Endothelial cell of umbilical vein (primary cell): ENCODE results near the gene LMTK2. TPM values are rescaled to one million over a fixed set of nuclear protein-coding genes. Genes with fewer than 3 reads are reported as not detected.

Experiments used
- BruUV-seq: library from RNA; stranded (reverse); fragments of 400-500 nt; replicated peaks from 2 replicates; lab custom pipeline; 2021; lab: Mats Ljungman, UMichigan
- CTCF ChIA-PET: fragments of 300-600, 350-600 bp; sonication (Branson Sonifier 250); formaldehyde crosslinking; loops from one replicate; lab custom pipeline; 2021; ENCODE audit warnings: antibody characterized with exemption, inconsistent platforms; lab: Charles Lee
- POLR2A ChIA-PET: fragments of 300-600, 350-600 bp; sonication (Branson Sonifier 250); formaldehyde crosslinking; loops from one replicate; lab custom pipeline; 2021; ENCODE audit warnings: antibody characterized with exemption, inconsistent platforms; lab: Charles Lee
- DNase-seq: peaks from one replicate; pipeline ENCODE4 v3.0.0-alpha.2; 2011; ENCODE audit warnings: low read depth, low spot score
- FAIRE-seq: peaks from 2 replicates; lab custom pipeline; 2011; peaks lifted over from hg19 to GRCh38; lab: Jason Lieb, UNC
- H2AFZ ChIP-seq: 2 replicates; pipeline ENCODE4 v1.6.0; 2012; ENCODE audit warnings: low read depth, low read length, control low read depth, inconsistent platforms
- H3K27ac ChIP-seq: 2 replicates; pipeline ENCODE4 v1.5.1; 2011; ENCODE audit warnings: low read depth, mild to moderate bottlenecking, control low read depth, low read length, moderate library complexity; ENCODE audit not compliant: insufficient read depth
- H3K27me3 ChIP-seq, 2 experiments: 2 replicates each; pipeline versions ENCODE4 v1.6.0 to v1.6.1; 2011; ENCODE audit warnings: low read length in 2 of 2, mixed read lengths in 1 of 2; ENCODE audit not compliant: control insufficient read depth in 2 of 2, insufficient read depth in 2 of 2
- H3K36me3 ChIP-seq, 2 experiments: 2 replicates in 1 of 2; 3 replicates in 1 of 2; pipeline ENCODE4 v1.5.1; 2011; ENCODE audit warnings: low read length in 2 of 2, mild to moderate bottlenecking in 1 of 2, moderate library complexity in 1 of 2; ENCODE audit not compliant: control insufficient read depth in 2 of 2, insufficient read depth in 2 of 2; ENCODE audit errors: extremely low read depth in 1 of 2
- H3K4me1 ChIP-seq: 3 replicates; pipeline ENCODE4 v1.5.1; 2011; ENCODE audit warnings: mild to moderate bottlenecking, low read length; ENCODE audit not compliant: control insufficient read depth, insufficient read depth; ENCODE audit errors: extremely low read depth
- H3K4me2 ChIP-seq: 2 replicates; pipeline ENCODE4 v1.6.1; 2011; ENCODE audit warnings: low read length, control low read depth, mixed read lengths; ENCODE audit not compliant: insufficient read depth
- H3K4me3 ChIP-seq, 3 experiments: fragments of 200-600 bp in 1 of 3; sonication (generic), shearing (Covaris generic) in 1 of 3; replicated peaks in 1 of 3; 2 replicates each; pipeline ENCODE4 v1.5.1; 2011 to 2016; ENCODE audit warnings: control low read depth in 3 of 3, low read length in 3 of 3, mild to moderate bottlenecking in 2 of 3, inconsistent platforms in 1 of 3, low read depth in 1 of 3, moderate library complexity in 1 of 3; ENCODE audit not compliant: insufficient read depth in 1 of 3
- H3K79me2 ChIP-seq: 2 replicates; pipeline ENCODE4 v1.6.0; 2012; ENCODE audit warnings: low read length, inconsistent platforms; ENCODE audit not compliant: control insufficient read depth, insufficient read depth
- H3K9ac ChIP-seq: replicated peaks from 2 replicates; pipeline ENCODE3; 2011; ENCODE audit warnings: low read length, control low read depth; ENCODE audit not compliant: insufficient read depth; ENCODE audit errors: extremely low read depth
- H3K9me1 ChIP-seq: replicated peaks from 3 replicates; pipeline ENCODE4 v1.6.0; 2011; ENCODE audit warnings: mild to moderate bottlenecking, low read length; ENCODE audit not compliant: control insufficient read depth, insufficient read depth; ENCODE audit errors: extremely low read depth
- H3K9me3 ChIP-seq: replicated peaks from 2 replicates; pipeline ENCODE4 v1.5.1; 2012; ENCODE audit warnings: low read length, inconsistent platforms; ENCODE audit not compliant: control insufficient read depth, insufficient read depth
- H4K20me1 ChIP-seq: replicated peaks from 2 replicates; pipeline ENCODE3; 2011; ENCODE audit warnings: mild to moderate bottlenecking, low read length; ENCODE audit not compliant: control insufficient read depth, insufficient read depth; ENCODE audit errors: extremely low read depth
- EZH2 ChIP-seq: IDR thresholded peaks from 2 replicates; pipeline ENCODE4 v1.6.1; 2012; ENCODE audit warnings: borderline replicate concordance, low read depth, mild to moderate bottlenecking, moderate library complexity, low read length, inconsistent platforms; ENCODE audit not compliant: severe bottlenecking
- FOS ChIP-seq: IDR thresholded peaks from 2 replicates; pipeline ENCODE4 v1.6.1; 2011; ENCODE audit warnings: mild to moderate bottlenecking, low read length, moderate library complexity, borderline replicate concordance; ENCODE audit not compliant: insufficient read depth
- GATA2 ChIP-seq: IDR thresholded peaks from 2 replicates; pipeline ENCODE4 v1.7.0; 2011; ENCODE audit warnings: low read depth, mild to moderate bottlenecking, moderate library complexity, mixed read lengths, low read length; ENCODE audit not compliant: insufficient read length, insufficient read depth
- JUN ChIP-seq: IDR thresholded peaks from 2 replicates; pipeline ENCODE4 v1.6.1; 2011; ENCODE audit warnings: borderline replicate concordance, low read depth; ENCODE audit not compliant: insufficient read length, insufficient read depth
- MYC ChIP-seq: IDR thresholded peaks from one replicate; pipeline ENCODE4 v1.6.1; 2011; ENCODE audit warnings: mild to moderate bottlenecking, low read depth, low read length
- POLR2A ChIP-seq: IDR thresholded peaks from 2 replicates; pipeline ENCODE4 v1.6.1; 2012; ENCODE audit warnings: low read depth, mild to moderate bottlenecking, control low read depth, low read length
- POLR2AphosphoS5 ChIP-seq: IDR thresholded peaks from 2 replicates; pipeline ENCODE4 v1.6.1; 2012; ENCODE audit warnings: low read depth, mild to moderate bottlenecking, control low read depth, low read length, moderate library complexity; ENCODE audit not compliant: insufficient read depth
- dilution Hi-C: fragments of 300-500 bp; cut with MboI; formaldehyde crosslinking; loops from one replicate; pipeline ENCODE4 v1.15.0; 2019; ENCODE audit warnings: low sequenced_read_pairs; ENCODE audit not compliant: extremely low pct_ligation_motif_present
- intact Hi-C: fragments of 100-400 bp; cut with micrococcal nuclease; formaldehyde crosslinking; loops from one replicate; pipeline ENCODE4 v1.10.0; 2022
- polyA plus RNA-seq, 4 experiments: library from polyadenylated mRNA; depleted of rRNA in 3 of 4; stranded (reverse) in 3 of 4; unstranded in 1 of 4; fragments of >200 nt; gene quantifications; 2 replicates each; pipeline versions ENCODE4 v1.2.1 to v1.2.3, GENCODE V29; 2011 to 2012; ENCODE audit warnings: missing spikeins in 1 of 4
- total RNA-seq: library from RNA; stranded (reverse); gene quantifications from 2 replicates; pipeline ENCODE4 v1.2.3, GENCODE V29; 2021
- TF ChIP-seq, protein P1 (sequence below), 2 donors: IDR thresholded peaks; 1 replicate in 1 of 2; 2 replicates in 1 of 2; pipeline ENCODE4 v1.5.1; 2011; ENCODE audit warnings: low read length in 2 of 2, mild to moderate bottlenecking in 2 of 2, moderate library complexity in 2 of 2, control low read depth in 1 of 2, inconsistent platforms in 1 of 2, low read depth in 1 of 2; ENCODE audit not compliant: insufficient read depth in 1 of 2; ENCODE audit errors: extremely low read depth in 1 of 2
- TF ChIP-seq, protein P2 (sequence below): IDR thresholded peaks from 2 replicates; pipeline ENCODE4 v1.6.1; 2011; ENCODE audit not compliant: insufficient read depth, insufficient read length

The LMTK2 gene
- total and polyA plus RNA-seq, 2 donors (not counting 3 experiments of a cell fraction or from before 2014, with no cell fraction given) = 5.9 to 13.8 TPM

DNA sequence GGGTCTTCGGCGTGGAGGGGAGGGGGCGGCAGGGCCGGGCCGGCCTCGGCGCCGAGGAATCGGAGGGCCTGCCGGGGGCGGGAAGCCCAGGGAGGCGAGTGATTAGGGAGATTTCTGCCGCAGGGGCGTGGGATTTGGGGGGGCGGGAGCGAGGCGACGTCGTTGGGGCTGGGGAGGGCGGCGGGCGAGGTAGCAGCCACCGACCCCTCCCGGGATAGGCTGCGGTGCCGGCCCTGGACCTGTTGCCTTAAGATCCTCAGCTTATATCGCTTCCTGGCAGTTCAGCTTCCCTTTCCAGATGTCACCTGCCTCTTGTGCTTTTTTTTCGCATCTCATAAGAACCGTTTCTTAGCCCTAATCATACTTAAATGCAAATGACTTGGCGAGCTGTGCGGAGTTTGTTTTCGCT is 655 bp downstream of the LMTK2 start:
- Histone ChIP-seq H3K36me3 (no peaks in the 10 kb centered on the region), H3K9me3 (no peaks in the 10 kb centered on the region), H3K4me1 (peaks cover 32% of the 10 kb centered on the region), H3K9ac (peak overlapping the region; percentile 78), H3K4me2 (peak overlapping the region; percentile 96), H2AFZ (peak overlapping the region; percentile 97), H3K27ac (peak overlapping the region; percentile 68), H3K9me1 (no peaks in the 10 kb centered on the region), H3K79me2 (peaks cover 38% of the 10 kb centered on the region), H3K27me3 (no peaks in the 10 kb centered on the region), H3K4me3 (peak overlapping the region; percentile 70 to 86 (median 80)), H4K20me1 (no peaks in the 10 kb centered on the region)
- dilution Hi-C loops = no loop called here
- no TSS peak for BruUV-seq
- DNase-seq = peak; percentile 39
- intact Hi-C loops = no loop called here
- FAIRE-seq = no peak
- ChIA-PET CTCF (interaction anchor here (0.5 to 2.2 kb wide), 9 partner anchors 12 to 262 kb away, joined by 3 to 19 read pairs (median 4); no protein-coding TSS in a partner anchor), POLR2A (interaction anchor here (0.8 to 0.9 kb wide), 2 partner anchors 10 to 12 kb away, joined by 3 read pairs; no protein-coding TSS in a partner anchor)
- TF ChIP-seq, protein P1, sequence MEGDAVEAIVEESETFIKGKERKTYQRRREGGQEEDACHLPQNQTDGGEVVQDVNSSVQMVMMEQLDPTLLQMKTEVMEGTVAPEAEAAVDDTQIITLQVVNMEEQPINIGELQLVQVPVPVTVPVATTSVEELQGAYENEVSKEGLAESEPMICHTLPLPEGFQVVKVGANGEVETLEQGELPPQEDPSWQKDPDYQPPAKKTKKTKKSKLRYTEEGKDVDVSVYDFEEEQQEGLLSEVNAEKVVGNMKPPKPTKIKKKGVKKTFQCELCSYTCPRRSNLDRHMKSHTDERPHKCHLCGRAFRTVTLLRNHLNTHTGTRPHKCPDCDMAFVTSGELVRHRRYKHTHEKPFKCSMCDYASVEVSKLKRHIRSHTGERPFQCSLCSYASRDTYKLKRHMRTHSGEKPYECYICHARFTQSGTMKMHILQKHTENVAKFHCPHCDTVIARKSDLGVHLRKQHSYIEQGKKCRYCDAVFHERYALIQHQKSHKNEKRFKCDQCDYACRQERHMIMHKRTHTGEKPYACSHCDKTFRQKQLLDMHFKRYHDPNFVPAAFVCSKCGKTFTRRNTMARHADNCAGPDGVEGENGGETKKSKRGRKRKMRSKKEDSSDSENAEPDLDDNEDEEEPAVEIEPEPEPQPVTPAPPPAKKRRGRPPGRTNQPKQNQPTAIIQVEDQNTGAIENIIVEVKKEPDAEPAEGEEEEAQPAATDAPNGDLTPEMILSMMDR (IDR thresholded peaks at IDR 0.05; ENCODE audit: extremely low read depth in 1 of 2, insufficient read depth in 1 of 2, low read depth in 1 of 2, low read length in 2 of 2) = no peak
- TF ChIP-seq EZH2 (no peak), FOS (no peak), MYC (no peak), GATA2 (no peak), POLR2A (no peak), POLR2AphosphoS5 (no peak), JUN (no peak)
- TF ChIP-seq, protein P2, sequence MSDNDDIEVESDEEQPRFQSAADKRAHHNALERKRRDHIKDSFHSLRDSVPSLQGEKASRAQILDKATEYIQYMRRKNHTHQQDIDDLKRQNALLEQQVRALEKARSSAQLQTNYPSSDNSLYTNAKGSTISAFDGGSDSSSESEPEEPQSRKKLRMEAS = no peak
